ENCODE data around the gene ADPRM. TPM values are rescaled to one million over a fixed set of nuclear protein-coding genes. Genes with fewer than 3 reads are reported as not detected.

The ADPRM gene
- total RNA-seq, 4 donors from 2014 or later = 5.8 to 12.2 (median 8.5) TPM

- Histone ChIP-seq H3K36me3 (peaks cover 27 to 78% (median 47%) of the 10 kb centered on the region in 4 donors), H3K27me3 (no peaks in the 10 kb centered on the region)
- 93% methylated on average over 2 of the region's 2 CpGs for WGBS
These were observed 15.9 kb downstream of the ADPRM start for GRCh38 chr17:10713318-10713717.

GRCh38 chr17:10716218-10716617 lies 18.8 kb downstream of the ADPRM start:
- TF ChIP-seq POLR2AphosphoS5 (IDR thresholded peaks at IDR 0.05) = no peak
- TF ChIP-seq CTCF (IDR thresholded peaks at IDR 0.05) = no peak
- TF ChIP-seq POLR2A (IDR thresholded peaks at IDR 0.05; ENCODE audit: low read depth) = no peak
- TF ChIP-seq EP300 (IDR thresholded peaks at IDR 0.05) = no peak
- H3K4me3 ChIP-seq = no peak overlapping the region
- no peak overlapping the region for H3K27ac ChIP-seq (replicated peaks in 1 of 4)
- intact Hi-C loops (cut with DNase I) = loop anchor here (5.0 kb wide), 1 partner anchor 49 kb away; no protein-coding TSS in a partner anchor
- H3K4me1 ChIP-seq = no peaks in the 10 kb centered on the region
- peaks cover 18 to 77% (median 23%) of the 10 kb centered on the region in 4 donors for H3K36me3 ChIP-seq
- no peaks in the 10 kb centered on the region for H3K27me3 ChIP-seq
- no peaks in the 10 kb centered on the region for H3K9me3 ChIP-seq
- WGBS = 95% methylated on average over 10 of the region's 10 CpGs
- no peak for DNase-seq (ENCODE audit: extremely low spot score)

More at GRCh38 chr17:10713318-10713717, 15.9 kb downstream of the ADPRM start:
- no peak overlapping the region for H3K27ac ChIP-seq (replicated peaks in 1 of 4)
- TF ChIP-seq CTCF (IDR thresholded peaks at IDR 0.05) (no peak), POLR2A (IDR thresholded peaks at IDR 0.05; ENCODE audit: low read depth) (no peak), EP300 (IDR thresholded peaks at IDR 0.05) (no peak), POLR2AphosphoS5 (IDR thresholded peaks at IDR 0.05) (no peak)
- H3K9me3 ChIP-seq = no peaks in the 10 kb centered on the region
- DNase-seq (ENCODE audit: extremely low spot score) = no peak
- intact Hi-C loops (cut with DNase I) = no loop called here
- no peaks in the 10 kb centered on the region for H3K4me1 ChIP-seq
- H3K4me3 ChIP-seq = no peak overlapping the region

GRCh38 chr17:10718547-10718946 lies 21.2 kb downstream of the ADPRM start:
- DNase-seq (ENCODE audit: extremely low spot score) = no peak
- Histone ChIP-seq H3K4me1 (no peaks in the 10 kb centered on the region), H3K9me3 (no peaks in the 10 kb centered on the region), H3K27ac (replicated peaks in 1 of 4) (no peak overlapping the region), H3K4me3 (no peak overlapping the region), H3K27me3 (no peaks in the 10 kb centered on the region), H3K36me3 (peaks cover 9 to 76% (median 15%) of the 10 kb centered on the region in 4 donors)
- intact Hi-C loops (cut with DNase I) = loop anchor here (5.0 kb wide), 1 partner anchor 51 kb away; no protein-coding TSS in a partner anchor
- 45% methylated on average over 1 of the region's 1 CpG for WGBS
- TF ChIP-seq POLR2A (IDR thresholded peaks at IDR 0.05; ENCODE audit: low read depth) (no peak), EP300 (IDR thresholded peaks at IDR 0.05) (no peak), POLR2AphosphoS5 (IDR thresholded peaks at IDR 0.05) (no peak), CTCF (IDR thresholded peaks at IDR 0.05) (no peak)

- H3K27ac ChIP-seq (replicated peaks in 1 of 4) = no peak overlapping the region
- no peaks in the 10 kb centered on the region for H3K27me3 ChIP-seq
- no peak overlapping the region for H3K4me3 ChIP-seq
- intact Hi-C loops (cut with DNase I) = loop anchor here (5.0 to 10.0 kb wide), 2 partner anchors 80 to 583 kb away; no protein-coding TSS in a partner anchor
- DNase-seq (ENCODE audit: extremely low spot score) = no peak
- peaks cover 0 to 11% (median 9%) of the 10 kb centered on the region in 4 donors for H3K4me1 ChIP-seq
- 92% methylated on average over 11 of the region's 11 CpGs for WGBS
- TF ChIP-seq POLR2AphosphoS5 (IDR thresholded peaks at IDR 0.05) (no peak), POLR2A (IDR thresholded peaks at IDR 0.05; ENCODE audit: low read depth) (no peak), EP300 (IDR thresholded peaks at IDR 0.05) (no peak), CTCF (IDR thresholded peaks at IDR 0.05) (no peak)
- H3K9me3 ChIP-seq = no peaks in the 10 kb centered on the region
- H3K36me3 ChIP-seq = peaks cover 13 to 77% (median 31%) of the 10 kb centered on the region in 4 donors
These were observed 27.3 kb downstream of the ADPRM start for GRCh38 chr17:10724546-10725195.

All from esophagus muscularis mucosa (tissue), 4 donors.